ENCODE data around the gene ST8SIA5. TPM values are rescaled to one million over a fixed set of nuclear protein-coding genes. Genes with fewer than 3 reads are reported as not detected.

The ST8SIA5 gene
- total and polyA plus RNA-seq, 4 donors = 0.06 to 0.09 (median 0.08) TPM

DNA sequence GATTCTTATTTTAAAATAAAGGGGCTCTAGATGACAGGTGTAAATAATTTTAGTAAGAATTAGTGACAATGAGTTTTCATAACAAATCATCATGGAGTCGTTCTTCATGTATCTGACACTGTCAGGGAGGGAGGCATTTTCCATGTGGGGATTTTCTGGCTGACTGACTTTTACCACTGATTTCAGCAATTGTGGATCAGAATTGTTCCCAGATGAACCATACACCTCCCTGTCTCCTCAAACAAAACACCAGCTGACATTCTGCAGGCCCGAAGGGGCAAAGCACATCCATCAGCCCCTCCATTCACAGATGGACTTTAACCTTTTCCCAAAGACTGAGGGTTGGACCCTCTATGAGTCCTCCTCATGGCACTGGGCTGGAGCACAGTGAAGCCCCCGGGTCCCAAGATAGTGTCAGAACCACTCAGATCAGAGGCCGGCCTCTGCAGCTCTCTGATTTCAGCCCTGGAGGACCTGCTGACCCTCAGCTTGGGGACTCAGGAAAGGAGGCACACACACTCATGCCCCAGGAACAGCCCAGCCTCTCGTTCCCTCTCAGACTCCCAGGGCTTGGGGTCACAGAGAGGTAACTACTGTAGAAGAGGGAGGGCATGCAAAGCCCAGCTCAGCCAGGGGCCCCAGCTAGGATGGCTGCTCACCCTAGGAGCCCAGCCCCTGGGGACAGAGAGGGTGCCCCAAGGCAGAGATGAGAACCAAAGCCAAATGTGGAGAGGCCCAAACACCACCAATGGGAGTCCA, 56.6 kb downstream of the ST8SIA5 start:
- Histone ChIP-seq H3K27ac (ENCODE audit: low read depth in 1 of 2, low read length in 1 of 2) (no peak overlapping the region), H3K4me1 (ENCODE audit: control insufficient read depth in 5 of 5, insufficient read depth in 5 of 5, low read length in 5 of 5) (no peaks in the 10 kb centered on the region), H3K36me3 (ENCODE audit: control insufficient read depth in 4 of 4, insufficient read depth in 4 of 4, low read length in 4 of 4) (no peaks in the 10 kb centered on the region), H3K9me3 (ENCODE audit: control insufficient read depth in 4 of 4, insufficient read depth in 3 of 4, low read length in 3 of 4) (peaks cover 0 to 4% (median 0%) of the 10 kb centered on the region in 4 donors), H3K27me3 (ENCODE audit: control insufficient read depth in 3 of 3, insufficient read depth in 3 of 3, low read length in 2 of 3) (no peaks in the 10 kb centered on the region), H3K9ac (ENCODE audit: insufficient read depth in 1 of 2, low read length in 2 of 2) (no peak overlapping the region), H3K4me3 (no peak overlapping the region)
- TF ChIP-seq, protein P1, sequence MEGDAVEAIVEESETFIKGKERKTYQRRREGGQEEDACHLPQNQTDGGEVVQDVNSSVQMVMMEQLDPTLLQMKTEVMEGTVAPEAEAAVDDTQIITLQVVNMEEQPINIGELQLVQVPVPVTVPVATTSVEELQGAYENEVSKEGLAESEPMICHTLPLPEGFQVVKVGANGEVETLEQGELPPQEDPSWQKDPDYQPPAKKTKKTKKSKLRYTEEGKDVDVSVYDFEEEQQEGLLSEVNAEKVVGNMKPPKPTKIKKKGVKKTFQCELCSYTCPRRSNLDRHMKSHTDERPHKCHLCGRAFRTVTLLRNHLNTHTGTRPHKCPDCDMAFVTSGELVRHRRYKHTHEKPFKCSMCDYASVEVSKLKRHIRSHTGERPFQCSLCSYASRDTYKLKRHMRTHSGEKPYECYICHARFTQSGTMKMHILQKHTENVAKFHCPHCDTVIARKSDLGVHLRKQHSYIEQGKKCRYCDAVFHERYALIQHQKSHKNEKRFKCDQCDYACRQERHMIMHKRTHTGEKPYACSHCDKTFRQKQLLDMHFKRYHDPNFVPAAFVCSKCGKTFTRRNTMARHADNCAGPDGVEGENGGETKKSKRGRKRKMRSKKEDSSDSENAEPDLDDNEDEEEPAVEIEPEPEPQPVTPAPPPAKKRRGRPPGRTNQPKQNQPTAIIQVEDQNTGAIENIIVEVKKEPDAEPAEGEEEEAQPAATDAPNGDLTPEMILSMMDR (IDR thresholded peaks at IDR 0.05; ENCODE audit: control extremely low read depth, extremely low read depth) = no peak
- WGBS, 2 donors = 71 to 77% methylated on average over 5 of the region's 5 CpGs
- ATAC-seq (ENCODE audit: insufficient read depth, low FRiP score) = no peak
- DNase-seq = no peak

DNA sequence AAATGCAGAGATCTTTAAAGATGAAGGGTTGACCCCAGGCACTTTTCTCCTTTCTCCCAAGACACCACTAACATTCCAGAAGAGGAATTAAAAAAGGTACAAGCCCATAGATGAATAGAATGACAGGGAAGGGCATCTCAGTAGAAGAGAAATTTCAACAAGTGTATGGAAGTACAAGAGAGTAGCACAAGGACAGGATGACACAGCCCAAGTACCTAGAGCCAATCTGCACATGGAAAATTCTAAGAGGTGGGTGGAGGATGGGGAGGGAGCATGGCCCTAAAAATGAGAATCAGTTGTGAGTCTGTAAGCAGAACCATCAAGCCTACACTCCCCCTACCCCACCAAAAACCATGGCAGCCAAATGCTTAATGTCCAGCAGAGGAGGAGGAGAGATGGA, 60.2 kb downstream of the ST8SIA5 start:
- ATAC-seq (ENCODE audit: insufficient read depth, low FRiP score) (no peak), DNase-seq (no peak)
- Histone ChIP-seq H3K27ac (ENCODE audit: low read depth in 1 of 2, low read length in 1 of 2) (no peak overlapping the region), H3K27me3 (ENCODE audit: control insufficient read depth in 3 of 3, insufficient read depth in 3 of 3, low read length in 2 of 3) (no peaks in the 10 kb centered on the region), H3K4me1 (ENCODE audit: control insufficient read depth in 5 of 5, insufficient read depth in 5 of 5, low read length in 5 of 5) (no peaks in the 10 kb centered on the region), H3K9me3 (ENCODE audit: control insufficient read depth in 4 of 4, insufficient read depth in 3 of 4, low read length in 3 of 4) (peaks cover 0 to 2% (median 0%) of the 10 kb centered on the region in 4 donors), H3K4me3 (no peak overlapping the region), H3K36me3 (ENCODE audit: control insufficient read depth in 4 of 4, insufficient read depth in 4 of 4, low read length in 4 of 4) (no peaks in the 10 kb centered on the region), H3K9ac (ENCODE audit: insufficient read depth in 1 of 2, low read length in 2 of 2) (no peak overlapping the region)
- TF ChIP-seq, protein P1 (IDR thresholded peaks at IDR 0.05; ENCODE audit: control extremely low read depth, extremely low read depth) = no peak

DNA sequence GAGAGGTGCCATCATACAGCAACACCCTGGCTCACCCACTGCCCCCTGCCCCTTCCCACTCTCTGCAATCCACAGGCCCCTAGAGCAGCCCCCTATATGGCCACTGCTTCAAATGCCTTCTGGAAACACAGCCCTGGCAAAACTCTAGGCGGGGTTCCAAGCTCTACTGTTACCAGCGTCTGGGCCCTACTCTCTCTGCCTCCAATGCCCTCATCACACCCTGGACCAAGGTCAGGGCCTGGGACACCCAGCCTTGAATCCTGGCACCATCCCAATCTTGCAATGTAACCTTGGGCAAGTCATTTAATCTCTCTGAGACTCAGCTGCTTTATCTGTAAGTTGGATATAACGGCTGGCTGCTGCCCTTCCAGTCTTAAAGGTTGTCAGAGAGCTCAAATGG, 60.6 kb downstream of the ST8SIA5 start:
- no peak overlapping the region for H3K4me3 ChIP-seq
- no peaks in the 10 kb centered on the region for H3K4me1 ChIP-seq (ENCODE audit: control insufficient read depth in 5 of 5, insufficient read depth in 5 of 5, low read length in 5 of 5)
- no peaks in the 10 kb centered on the region for H3K27me3 ChIP-seq (ENCODE audit: control insufficient read depth in 3 of 3, insufficient read depth in 3 of 3, low read length in 2 of 3)
- peaks cover 0 to 2% (median 0%) of the 10 kb centered on the region in 4 donors for H3K9me3 ChIP-seq (ENCODE audit: control insufficient read depth in 4 of 4, insufficient read depth in 3 of 4, low read length in 3 of 4)
- 76 to 80% methylated on average over 3 of the region's 3 CpGs for WGBS, 2 donors
- ATAC-seq (ENCODE audit: insufficient read depth, low FRiP score) (no peak), DNase-seq (no peak)
- H3K9ac ChIP-seq (ENCODE audit: insufficient read depth in 1 of 2, low read length in 2 of 2) = no peak overlapping the region
- TF ChIP-seq, protein P1 (IDR thresholded peaks at IDR 0.05; ENCODE audit: control extremely low read depth, extremely low read depth) = no peak
- no peaks in the 10 kb centered on the region for H3K36me3 ChIP-seq (ENCODE audit: control insufficient read depth in 4 of 4, insufficient read depth in 4 of 4, low read length in 4 of 4)
- no peak overlapping the region for H3K27ac ChIP-seq (ENCODE audit: low read depth in 1 of 2, low read length in 1 of 2)
